ENCODE results near the gene CT47C1. TPM values are rescaled to one million over a fixed set of nuclear protein-coding genes. Genes with fewer than 3 reads are reported as not detected.
"Not testable (repeated sequence)": the region's sequence is repeated elsewhere in the genome, so short reads cannot be mapped to it uniquely, and the experiment has no call there.

Gene CT47C1
- not detected in 2 replicates for total RNA-seq (2014; rRNA removed; shearing (Covaris generic))

- DNase-seq (ENCODE audit: low read depth), result peak; percentile 15
These were observed at the start of gene CT47C1 for GRCh38 chrX:119072744-119073143. CT47C1 (plus strand) TSS chrX:119072993; CDS start chrX:119073226, 233 bp downstream.

GRCh38 chrX:119025900-119026299 is 46.9 kb upstream of the CT47C1 start:
- DNase-seq (ENCODE audit: low read depth), result no peak

GRCh38 chrX:119026344-119026743 is 46.4 kb upstream of the CT47C1 start:
- not testable (repeated sequence) for DNase-seq (ENCODE audit: low read depth)

- not testable (repeated sequence) for DNase-seq (ENCODE audit: low read depth)
These were observed 44.6 kb upstream of the CT47C1 start for GRCh38 chrX:119027960-119028732.

- DNase-seq (ENCODE audit: low read depth), result no peak
These were observed 44.0 kb upstream of the CT47C1 start for GRCh38 chrX:119028733-119029330.

GRCh38 chrX:119029656-119030055 is 43.1 kb upstream of the CT47C1 start:
- DNase-seq (ENCODE audit: low read depth), result not testable (repeated sequence)

GRCh38 chrX:119030990-119031389 is 41.8 kb upstream of the CT47C1 start:
- DNase-seq (ENCODE audit: low read depth), result no peak

- no peak for DNase-seq (ENCODE audit: low read depth)
These were observed 36.4 kb upstream of the CT47C1 start for GRCh38 chrX:119036107-119037029.

- DNase-seq (ENCODE audit: low read depth), result peak; percentile 51
These were observed 32.4 kb upstream of the CT47C1 start for GRCh38 chrX:119040432-119040831.

GRCh38 chrX:119041175-119041574 is 31.6 kb upstream of the CT47C1 start:
- peak; percentile 87 for DNase-seq (ENCODE audit: low read depth)

GRCh38 chrX:119042040-119042439 is 30.8 kb upstream of the CT47C1 start:
- DNase-seq (ENCODE audit: low read depth), result no peak

- DNase-seq (ENCODE audit: low read depth), result no peak
These were observed 29.8 kb upstream of the CT47C1 start for GRCh38 chrX:119042996-119043395.

GRCh38 chrX:119045884-119046283 is 26.9 kb upstream of the CT47C1 start:
- DNase-seq (ENCODE audit: low read depth), result no peak

GRCh38 chrX:119055687-119056086 is 17.1 kb upstream of the CT47C1 start:
- no peak for DNase-seq (ENCODE audit: low read depth)

- DNase-seq (ENCODE audit: low read depth), result peak; percentile 4
These were observed 9.9 kb upstream of the CT47C1 start for GRCh38 chrX:119062750-119063374.

- DNase-seq (ENCODE audit: low read depth), result no peak
These were observed 9.4 kb upstream of the CT47C1 start for GRCh38 chrX:119063428-119063827.

- DNase-seq (ENCODE audit: low read depth), result peak; percentile 50
These were observed 5.6 kb upstream of the CT47C1 start for GRCh38 chrX:119067023-119067739.

- no peak for DNase-seq (ENCODE audit: low read depth)
These were observed 3.7 kb upstream of the CT47C1 start for GRCh38 chrX:119069128-119069527.

GRCh38 chrX:119069762-119070161 is 3.0 kb upstream of the CT47C1 start:
- DNase-seq (ENCODE audit: low read depth), result no peak

GRCh38 chrX:119071381-119071780 is 1.4 kb upstream of the CT47C1 start:
- DNase-seq (ENCODE audit: low read depth), result no peak

All from RPMI7951 (cell line).